ENCODE results near the gene OR2A7.
"Not testable (repeated sequence)": the region's sequence is repeated elsewhere in the genome, so short reads cannot be mapped to it uniquely, and the experiment has no call there.

OR2A7 gene, protein sequence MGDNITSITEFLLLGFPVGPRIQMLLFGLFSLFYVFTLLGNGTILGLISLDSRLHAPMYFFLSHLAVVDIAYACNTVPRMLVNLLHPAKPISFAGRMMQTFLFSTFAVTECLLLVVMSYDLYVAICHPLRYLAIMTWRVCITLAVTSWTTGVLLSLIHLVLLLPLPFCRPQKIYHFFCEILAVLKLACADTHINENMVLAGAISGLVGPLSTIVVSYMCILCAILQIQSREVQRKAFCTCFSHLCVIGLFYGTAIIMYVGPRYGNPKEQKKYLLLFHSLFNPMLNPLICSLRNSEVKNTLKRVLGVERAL

GRCh38 chr7:144264692-144265091 is at the start of gene OR2A7:
TSS of gene OR2A7 (minus strand) at chr7:144264792. CDS start at chr7:144259628, 5,164 bp downstream.
- not testable (repeated sequence) for H3K4me3 Mint-ChIP-seq; H3K36me3 Mint-ChIP-seq (ENCODE audit: low read depth); H3K27me3 Mint-ChIP-seq (ENCODE audit: low read depth); H3K27ac Mint-ChIP-seq; H3K9me3 Mint-ChIP-seq; H3K4me1 Mint-ChIP-seq (ENCODE audit: low read depth)

DNA sequence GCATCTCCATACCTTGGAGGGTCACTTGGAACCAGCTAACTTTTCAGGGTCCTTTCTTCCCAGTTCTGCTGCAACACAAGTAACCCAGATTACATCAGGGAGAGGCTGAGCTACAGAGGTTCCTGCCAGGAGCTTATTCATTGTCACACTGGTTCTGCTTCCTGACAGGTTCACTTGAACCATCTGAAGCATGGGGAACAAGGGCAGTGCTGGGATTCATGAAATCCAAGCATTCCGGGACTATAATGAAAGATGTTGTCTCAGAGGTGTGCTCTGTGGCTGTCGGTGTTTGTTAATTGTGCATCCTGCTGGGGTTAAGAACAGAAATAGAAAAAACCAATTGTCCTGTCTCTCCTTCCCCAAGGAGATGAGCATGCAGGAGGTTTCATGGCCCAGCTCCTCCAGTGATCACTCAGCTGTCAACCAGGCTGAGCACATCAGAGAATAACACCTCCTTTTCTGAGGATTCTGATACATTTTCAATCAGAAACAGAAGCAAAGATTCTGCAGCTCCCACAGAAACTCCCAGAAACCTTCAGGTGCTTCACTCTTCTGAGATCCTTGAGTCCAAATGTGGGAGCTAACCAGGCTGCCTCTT is 47.4 kb upstream of the OR2A7 start, which contains the start of gene OR2A1:
Gene OR2A1, plus strand, starts transcription at position 548 of the 598 bp plus-strand sequence. CDS start 5,706 bp downstream, outside the sequence.
- H3K36me3 Mint-ChIP-seq (ENCODE audit: low read depth); H3K27me3 Mint-ChIP-seq (ENCODE audit: low read depth); H3K4me1 Mint-ChIP-seq (ENCODE audit: low read depth); H3K9me3 Mint-ChIP-seq; H3K4me3 Mint-ChIP-seq; H3K27ac Mint-ChIP-seq: not testable (repeated sequence)

DNA sequence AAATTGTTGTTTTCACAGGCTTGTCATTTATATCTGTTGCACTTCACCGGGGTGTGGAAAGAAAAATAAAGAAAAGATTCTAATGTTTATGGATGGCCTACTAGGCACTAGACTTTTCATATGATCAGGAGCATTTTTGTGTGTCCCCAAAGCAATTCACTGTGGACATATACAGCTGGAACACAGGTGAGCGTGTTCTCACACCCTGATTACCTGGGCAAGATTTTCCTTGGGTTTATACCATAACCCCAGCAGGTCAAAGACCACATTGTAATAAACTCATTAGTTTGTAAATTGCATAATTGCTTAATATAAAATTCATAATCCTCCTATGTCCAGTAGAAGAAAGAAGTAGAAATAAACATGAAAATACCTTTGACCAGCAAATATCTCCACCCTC is 46.6 kb upstream of the OR2A7 start:
- H3K27ac Mint-ChIP-seq; H3K27me3 Mint-ChIP-seq (ENCODE audit: low read depth); H3K36me3 Mint-ChIP-seq (ENCODE audit: low read depth); H3K9me3 Mint-ChIP-seq; H3K4me1 Mint-ChIP-seq (ENCODE audit: low read depth); H3K4me3 Mint-ChIP-seq: not testable (repeated sequence)

GRCh38 chr7:144309702-144310101 is 45.1 kb upstream of the OR2A7 start:
- not testable (repeated sequence) for H3K36me3 Mint-ChIP-seq (ENCODE audit: low read depth); H3K4me3 Mint-ChIP-seq; H3K9me3 Mint-ChIP-seq; H3K27me3 Mint-ChIP-seq (ENCODE audit: low read depth); H3K4me1 Mint-ChIP-seq (ENCODE audit: low read depth); H3K27ac Mint-ChIP-seq

DNA sequence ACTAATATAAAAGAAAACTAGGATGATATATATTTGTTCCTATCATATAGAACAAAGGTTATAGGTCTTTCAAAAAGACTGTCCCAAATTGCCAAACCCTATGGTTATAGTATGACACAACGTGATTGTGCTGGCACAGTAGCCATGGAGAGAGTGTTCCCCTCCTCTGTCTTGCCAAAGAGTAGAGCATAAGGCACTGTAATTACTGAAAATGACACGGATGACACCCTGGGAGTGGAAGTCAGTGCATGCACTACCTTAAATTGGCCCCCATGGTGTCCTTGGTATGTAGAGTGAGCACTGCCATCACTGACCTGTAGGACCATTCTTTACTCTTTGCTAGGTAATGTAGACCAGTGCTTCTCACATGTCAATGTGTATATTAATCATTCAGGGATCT is 40.6 kb upstream of the OR2A7 start:
- not testable (repeated sequence) for H3K4me1 Mint-ChIP-seq (ENCODE audit: low read depth); H3K9me3 Mint-ChIP-seq; H3K27me3 Mint-ChIP-seq (ENCODE audit: low read depth); H3K27ac Mint-ChIP-seq; H3K4me3 Mint-ChIP-seq; H3K36me3 Mint-ChIP-seq (ENCODE audit: low read depth)

DNA sequence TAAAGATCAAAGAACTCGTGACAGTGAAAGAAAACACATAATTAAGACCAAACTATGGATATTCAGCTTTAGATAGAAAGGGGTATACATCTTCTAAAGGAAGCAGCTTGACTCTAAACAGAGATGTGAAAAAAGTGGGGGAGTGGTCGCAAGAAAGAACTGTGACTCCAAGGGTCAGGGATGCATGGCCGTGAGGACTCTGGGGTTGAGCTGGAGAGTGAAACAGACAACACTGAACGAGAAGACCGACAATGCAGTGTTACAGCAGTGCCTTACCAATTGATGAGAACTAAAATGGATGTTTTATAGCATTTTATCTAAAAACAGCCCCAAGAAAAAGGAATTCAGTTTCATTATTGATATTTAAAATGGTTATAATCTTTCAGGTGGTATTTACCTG is 39.0 kb upstream of the OR2A7 start:
- not testable (repeated sequence) for H3K27ac Mint-ChIP-seq; H3K4me1 Mint-ChIP-seq (ENCODE audit: low read depth); H3K36me3 Mint-ChIP-seq (ENCODE audit: low read depth); H3K4me3 Mint-ChIP-seq; H3K27me3 Mint-ChIP-seq (ENCODE audit: low read depth); H3K9me3 Mint-ChIP-seq

GRCh38 chr7:144302578-144303303 is 38.1 kb upstream of the OR2A7 start:
- H3K36me3 Mint-ChIP-seq (ENCODE audit: low read depth); H3K4me3 Mint-ChIP-seq; H3K27ac Mint-ChIP-seq; H3K27me3 Mint-ChIP-seq (ENCODE audit: low read depth); H3K9me3 Mint-ChIP-seq; H3K4me1 Mint-ChIP-seq (ENCODE audit: low read depth): not testable (repeated sequence)

DNA sequence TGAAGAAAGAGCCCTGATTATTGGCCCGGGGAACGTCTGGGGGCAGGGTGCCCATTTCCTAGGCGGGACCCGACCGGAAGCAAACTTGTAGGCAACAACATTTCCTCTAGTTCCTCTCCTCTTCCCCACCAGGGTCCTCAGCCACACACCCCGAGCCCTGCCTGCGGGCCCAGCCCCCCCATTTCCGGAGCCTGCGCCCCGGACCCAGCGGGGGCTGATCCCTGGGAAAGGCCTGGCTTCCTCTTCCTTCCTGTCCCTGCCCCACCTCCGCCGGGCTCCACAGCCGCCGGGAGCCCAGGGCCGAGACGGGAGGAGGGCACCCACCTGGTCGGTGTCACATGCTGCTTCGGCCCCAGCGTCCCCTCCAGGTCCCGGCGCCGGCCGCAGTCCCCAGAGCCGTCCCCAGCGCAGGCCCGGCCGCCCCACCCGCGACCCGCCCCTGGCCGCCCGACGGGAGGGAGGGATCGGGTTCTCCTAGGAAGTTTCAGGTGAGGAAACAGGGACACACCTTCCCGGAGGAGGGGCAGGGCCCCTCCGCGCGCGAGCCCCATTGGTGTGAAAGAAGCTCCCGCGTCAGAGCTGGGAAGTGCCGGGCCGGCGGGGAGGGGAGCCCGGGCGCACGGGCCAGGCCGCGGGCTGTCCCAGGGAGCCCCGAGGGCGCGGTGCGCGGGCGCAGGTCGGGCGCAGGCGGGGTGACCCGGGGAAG is 29.4 kb upstream of the OR2A7 start:
- not testable (repeated sequence) for H3K4me3 Mint-ChIP-seq; H3K4me1 Mint-ChIP-seq (ENCODE audit: low read depth); H3K36me3 Mint-ChIP-seq (ENCODE audit: low read depth); H3K27me3 Mint-ChIP-seq (ENCODE audit: low read depth); H3K9me3 Mint-ChIP-seq; H3K27ac Mint-ChIP-seq

DNA sequence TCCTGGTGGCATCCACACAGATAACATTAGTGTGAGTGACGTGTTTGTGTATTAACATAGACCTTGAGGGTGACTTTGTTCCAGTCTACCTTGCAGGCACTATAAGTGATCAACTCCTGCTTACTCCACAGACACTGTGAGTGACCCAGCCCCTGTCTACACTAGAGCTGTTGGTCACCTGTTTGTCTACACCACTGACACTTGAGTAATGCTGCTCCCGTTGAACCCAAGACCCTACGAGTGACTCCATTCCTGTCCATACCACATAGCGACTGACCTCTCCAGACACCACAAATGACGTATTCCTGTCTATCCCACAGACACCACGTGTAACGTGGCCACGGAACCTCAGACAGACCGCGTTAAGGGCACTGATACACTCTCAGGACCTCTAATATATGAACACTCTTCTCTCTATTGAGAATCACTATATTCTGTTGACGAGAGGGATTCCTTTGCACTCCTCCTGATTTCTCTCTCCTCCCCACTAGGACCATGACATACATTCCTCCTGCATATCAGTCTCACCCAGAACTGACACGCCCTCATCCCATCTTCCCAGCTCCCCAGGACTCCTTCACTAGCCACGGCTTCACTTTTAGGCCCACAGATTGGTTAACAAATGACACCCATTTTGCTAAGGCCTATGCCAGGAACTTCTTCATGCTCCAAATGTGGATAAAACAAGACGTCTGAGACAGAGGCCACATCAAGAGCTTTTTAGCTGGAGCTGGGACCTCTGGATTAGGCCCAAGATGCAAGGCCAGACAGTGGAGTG is 28.0 kb upstream of the OR2A7 start:
- H3K4me3 Mint-ChIP-seq; H3K27ac Mint-ChIP-seq; H3K9me3 Mint-ChIP-seq; H3K4me1 Mint-ChIP-seq (ENCODE audit: low read depth); H3K27me3 Mint-ChIP-seq (ENCODE audit: low read depth); H3K36me3 Mint-ChIP-seq (ENCODE audit: low read depth): not testable (repeated sequence)

- not testable (repeated sequence) for H3K4me3 Mint-ChIP-seq; H3K4me1 Mint-ChIP-seq (ENCODE audit: low read depth); H3K27ac Mint-ChIP-seq; H3K27me3 Mint-ChIP-seq (ENCODE audit: low read depth); H3K9me3 Mint-ChIP-seq; H3K36me3 Mint-ChIP-seq (ENCODE audit: low read depth)
Observed at GRCh38 chr7:144291607-144292006, 27.0 kb upstream of the OR2A7 start.

GRCh38 chr7:144287171-144287784 is 22.7 kb upstream of the OR2A7 start:
- not testable (repeated sequence) for H3K9me3 Mint-ChIP-seq; H3K27me3 Mint-ChIP-seq (ENCODE audit: low read depth); H3K4me3 Mint-ChIP-seq; H3K27ac Mint-ChIP-seq; H3K4me1 Mint-ChIP-seq (ENCODE audit: low read depth); H3K36me3 Mint-ChIP-seq (ENCODE audit: low read depth)

DNA sequence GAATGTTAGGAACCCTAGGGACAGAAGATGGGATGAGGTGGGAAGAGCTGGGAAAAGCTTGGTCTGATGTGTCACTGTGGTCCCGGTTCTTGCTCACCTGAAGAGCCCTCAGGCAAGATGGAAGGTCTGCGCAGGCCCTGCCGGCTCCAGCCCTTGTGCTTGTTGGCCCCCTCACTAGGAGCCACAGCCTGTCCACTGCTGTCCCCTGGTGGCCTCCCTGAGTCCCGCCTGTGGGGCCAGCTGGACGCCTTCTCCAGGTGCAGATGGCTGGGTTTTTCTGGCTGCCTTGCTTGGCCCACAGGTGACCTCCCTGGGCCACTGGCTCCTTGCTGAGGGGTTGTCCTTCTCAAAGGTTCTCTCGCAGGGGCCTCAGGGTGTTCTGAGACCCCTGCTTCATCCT is 19.1 kb upstream of the OR2A7 start:
- H3K4me3 Mint-ChIP-seq; H3K27me3 Mint-ChIP-seq (ENCODE audit: low read depth); H3K4me1 Mint-ChIP-seq (ENCODE audit: low read depth); H3K27ac Mint-ChIP-seq; H3K9me3 Mint-ChIP-seq; H3K36me3 Mint-ChIP-seq (ENCODE audit: low read depth): not testable (repeated sequence)

GRCh38 chr7:144282490-144282889 is 17.9 kb upstream of the OR2A7 start:
- not testable (repeated sequence) for H3K27me3 Mint-ChIP-seq (ENCODE audit: low read depth); H3K36me3 Mint-ChIP-seq (ENCODE audit: low read depth); H3K4me3 Mint-ChIP-seq; H3K27ac Mint-ChIP-seq; H3K4me1 Mint-ChIP-seq (ENCODE audit: low read depth); H3K9me3 Mint-ChIP-seq

DNA sequence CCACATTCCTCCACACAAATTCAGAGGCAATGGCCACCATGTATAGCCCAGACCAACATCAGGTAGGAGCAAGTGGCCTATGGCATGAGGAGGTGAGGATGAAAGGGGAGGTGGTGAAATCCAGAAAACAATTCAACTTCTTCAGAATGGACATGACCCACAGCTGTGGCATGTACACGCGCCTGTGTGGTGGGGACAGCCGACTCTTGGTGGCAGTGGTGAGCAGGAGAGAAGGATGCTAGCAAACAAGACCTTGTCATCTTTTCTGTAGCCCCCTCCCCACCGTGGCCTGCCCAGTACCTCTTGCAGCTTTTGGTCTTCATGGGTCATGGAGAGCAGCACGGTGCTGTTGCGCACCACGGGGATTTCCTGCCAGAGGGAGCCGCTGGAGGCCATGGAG is 17.4 kb upstream of the OR2A7 start:
- not testable (repeated sequence) for H3K27ac Mint-ChIP-seq; H3K4me3 Mint-ChIP-seq; H3K36me3 Mint-ChIP-seq (ENCODE audit: low read depth); H3K4me1 Mint-ChIP-seq (ENCODE audit: low read depth); H3K9me3 Mint-ChIP-seq; H3K27me3 Mint-ChIP-seq (ENCODE audit: low read depth)
